NCI-H774 (cell line): ENCODE results near the gene ABHD17B.

Experiments used
- DNase-seq: peaks from one replicate; lab custom pipeline; 2025; lab: John Stamatoyannopoulos, UW

ABHD17B gene

DNA sequence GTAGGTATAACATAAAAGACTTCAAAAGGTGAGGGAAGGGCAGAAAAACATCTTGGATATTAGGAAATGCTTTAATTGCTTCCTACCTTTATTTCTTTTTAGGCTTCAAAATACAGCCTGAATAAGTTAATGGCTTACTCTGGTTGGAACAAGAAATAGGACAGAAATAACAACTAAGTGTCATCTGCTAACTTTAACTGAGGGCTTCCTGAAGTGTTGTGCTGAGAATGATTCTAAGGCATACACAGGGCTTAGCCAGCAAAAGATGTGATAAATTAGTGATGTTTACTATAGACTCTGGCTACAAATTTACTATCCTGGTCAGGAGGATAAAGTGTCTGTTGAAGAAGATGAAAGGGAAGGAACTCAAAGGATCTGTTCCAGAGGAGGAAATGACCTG is 34.2 kb downstream of the ABHD17B start:
- DNase-seq, result no peak

DNA sequence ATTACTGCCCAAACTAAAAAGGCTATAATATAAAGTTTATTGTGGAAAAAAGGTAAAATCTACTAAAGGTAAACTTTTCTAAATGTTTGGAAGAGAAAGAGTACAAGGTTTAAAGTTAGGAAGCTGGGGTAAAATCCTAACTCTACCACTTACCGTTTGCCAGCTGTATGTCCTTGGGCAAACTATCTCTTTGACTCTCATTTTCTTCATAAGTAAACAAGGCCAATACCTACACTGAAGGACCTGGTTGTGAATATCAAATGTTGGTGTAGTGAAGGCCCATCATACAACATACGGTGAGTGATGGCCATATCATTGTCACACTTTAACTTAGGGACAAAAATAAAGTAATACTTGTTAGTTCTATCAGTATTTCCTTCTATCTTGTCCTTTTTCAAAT is 34.9 kb downstream of the ABHD17B start:
- no peak for DNase-seq

DNA sequence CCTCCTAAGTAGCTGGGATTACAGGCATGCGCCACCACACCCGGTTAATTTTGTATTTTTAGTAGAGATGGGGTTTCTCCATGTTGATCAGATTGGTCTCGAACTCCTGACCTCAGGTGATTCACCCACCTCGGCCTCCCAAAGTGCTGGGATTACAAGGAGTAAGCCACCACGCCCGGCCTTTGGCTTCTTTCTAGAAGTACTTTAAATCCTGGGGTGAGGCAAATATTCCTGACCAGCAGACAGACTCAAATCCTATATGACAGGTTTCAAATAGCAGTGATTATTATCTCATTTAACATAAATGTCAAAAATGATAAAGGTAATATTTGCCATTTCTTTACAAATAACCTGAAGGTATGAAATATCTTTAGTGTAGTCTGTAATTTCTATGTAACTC is 35.6 kb downstream of the ABHD17B start:
- no peak for DNase-seq

DNA sequence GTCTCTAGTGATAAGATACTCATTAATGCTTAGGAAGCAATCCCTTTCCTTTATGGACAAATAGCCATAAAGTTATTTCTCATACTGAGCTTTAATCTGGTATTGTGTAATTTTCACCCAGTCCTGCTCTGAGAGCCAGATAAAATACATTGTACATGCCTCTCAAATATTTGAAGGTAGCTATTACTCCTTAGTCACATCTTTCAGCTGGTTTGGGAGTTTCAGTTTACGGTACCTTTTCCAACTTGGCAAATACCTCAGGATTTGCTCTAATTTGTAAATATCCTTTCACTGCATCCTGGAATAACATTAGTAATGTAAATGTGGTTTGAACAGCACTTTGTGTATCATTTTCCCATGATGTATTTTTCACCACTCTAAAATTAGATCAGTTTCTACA is 47.4 kb downstream of the ABHD17B start:
- no peak for DNase-seq

DNA sequence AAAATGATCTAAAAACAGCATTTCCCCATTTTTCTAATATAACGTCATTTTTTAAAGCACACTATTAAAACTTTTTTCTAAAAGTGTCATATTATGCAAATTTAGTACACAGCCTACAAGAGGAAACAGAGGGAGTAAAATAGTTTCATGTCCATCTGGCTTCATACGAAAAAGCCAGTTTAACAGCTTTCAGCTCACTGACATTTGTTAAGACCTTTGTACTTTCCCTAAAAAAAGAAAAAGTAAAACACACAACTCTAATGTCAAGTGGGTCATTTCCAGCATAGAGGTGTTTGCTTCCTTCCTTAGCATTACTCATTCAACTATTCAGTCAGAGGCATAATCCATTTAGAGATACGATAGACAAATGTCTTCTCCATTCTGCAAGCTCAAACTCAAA is 49.4 kb downstream of the ABHD17B start:
- no peak for DNase-seq

DNA sequence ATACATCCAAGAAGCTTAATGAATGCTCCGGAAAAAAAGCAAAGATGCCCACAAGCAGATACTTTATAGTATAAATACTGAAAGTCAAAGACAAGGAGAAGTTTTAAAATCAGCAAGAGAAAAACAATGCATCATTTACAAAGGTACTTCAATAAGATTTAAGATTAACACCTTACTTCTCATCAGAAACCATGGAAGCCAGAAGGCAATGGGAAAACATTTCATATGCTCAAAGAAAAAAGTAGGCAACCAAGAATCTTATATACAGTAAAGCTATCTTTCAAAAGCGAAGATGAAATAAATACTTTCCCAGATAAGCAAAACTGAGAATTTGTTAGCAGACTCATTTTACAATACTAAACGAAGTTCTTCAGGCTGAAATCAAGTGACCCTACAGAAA is 51.1 kb downstream of the ABHD17B start:
- no peak for DNase-seq

DNA sequence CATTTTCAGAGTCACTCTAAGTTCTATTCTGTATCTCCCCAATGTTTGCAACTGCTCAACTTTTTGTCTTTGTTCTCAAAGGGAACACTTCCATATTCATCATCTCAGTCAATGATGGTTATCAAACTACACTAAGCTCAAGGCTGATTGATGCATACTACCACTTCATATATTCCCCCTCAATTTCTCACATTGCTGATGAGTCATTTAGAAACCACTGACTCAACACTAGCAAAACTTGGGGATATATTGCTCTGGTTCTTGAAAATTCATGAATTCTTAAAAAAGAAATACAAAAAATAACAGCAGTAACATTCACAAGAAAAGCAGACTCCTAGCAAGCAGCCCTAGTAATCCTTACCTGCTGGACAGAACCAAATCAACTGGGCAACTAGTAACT is 52.2 kb downstream of the ABHD17B start:
- no peak for DNase-seq

DNA sequence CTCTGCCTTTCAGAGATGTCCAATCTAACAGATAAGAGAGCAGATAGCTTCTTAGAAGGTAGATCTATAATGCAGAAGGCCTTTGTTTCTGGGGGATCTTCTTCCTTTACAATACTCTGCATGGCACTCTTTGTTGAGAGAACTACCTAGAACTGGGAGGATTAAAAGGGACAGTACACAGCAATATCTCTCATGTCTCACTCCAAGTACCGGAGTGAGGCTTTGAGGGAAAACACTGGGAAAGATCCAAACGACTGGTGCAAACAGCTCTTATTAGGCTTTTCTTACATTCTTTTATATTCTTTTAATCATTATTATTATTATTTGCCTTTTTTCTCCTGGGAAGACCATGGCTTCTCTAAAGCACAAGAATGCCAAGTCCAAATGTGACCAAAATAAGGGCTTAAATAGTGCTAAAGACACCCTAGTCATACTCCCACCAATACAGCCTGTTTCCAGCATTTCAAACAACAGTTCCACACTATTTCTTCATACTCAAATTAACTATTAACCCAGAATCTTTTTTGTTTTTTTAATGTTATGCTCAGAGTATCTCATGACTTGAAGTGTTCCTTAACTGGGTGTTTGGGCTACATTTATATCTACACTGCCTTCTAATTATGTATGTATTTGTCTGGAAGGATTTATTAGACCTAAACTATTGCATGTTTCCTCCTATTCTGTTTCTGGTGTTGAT is 52.7 kb downstream of the ABHD17B start:
- DNase-seq, result no peak

DNA sequence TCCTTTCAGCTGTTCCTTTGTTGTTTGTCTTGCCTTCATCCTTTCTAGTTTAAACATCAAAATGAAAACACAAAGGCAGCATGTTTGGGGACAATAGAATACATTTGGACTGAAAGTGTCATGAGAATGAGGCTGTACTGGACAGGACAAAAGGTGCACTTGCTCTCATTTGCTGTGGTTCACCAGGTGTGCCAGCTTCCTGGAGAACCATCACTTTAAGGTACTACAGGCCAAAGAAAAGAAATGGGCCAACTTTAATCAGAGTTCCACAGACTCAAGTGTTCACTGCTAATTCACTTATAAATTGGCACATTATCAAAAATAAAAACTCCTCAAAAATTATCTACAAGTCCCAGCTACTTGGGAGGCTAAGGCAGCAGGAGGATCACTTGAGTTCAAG is 53.8 kb downstream of the ABHD17B start:
- DNase-seq, result peak; percentile 12

DNA sequence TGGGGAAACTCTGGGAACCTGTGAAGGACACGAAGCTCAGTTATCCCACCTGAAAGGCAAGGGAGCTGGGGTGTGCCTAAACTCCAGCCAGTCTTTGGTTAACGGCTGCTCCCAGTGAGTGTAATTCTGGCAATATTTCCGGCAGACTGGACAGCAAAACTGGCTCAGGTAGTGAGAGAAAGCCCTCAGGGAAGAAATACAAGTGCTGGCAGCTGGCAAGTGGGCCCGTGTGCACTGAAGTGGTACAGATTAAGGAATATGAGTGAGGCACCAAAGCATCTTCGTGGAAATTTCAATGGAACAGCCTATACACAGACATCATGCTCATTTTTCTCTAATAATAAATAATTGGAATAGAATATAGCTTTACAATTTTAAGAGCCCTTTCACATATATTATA is 56.2 kb downstream of the ABHD17B start:
- DNase-seq, result no peak

DNA sequence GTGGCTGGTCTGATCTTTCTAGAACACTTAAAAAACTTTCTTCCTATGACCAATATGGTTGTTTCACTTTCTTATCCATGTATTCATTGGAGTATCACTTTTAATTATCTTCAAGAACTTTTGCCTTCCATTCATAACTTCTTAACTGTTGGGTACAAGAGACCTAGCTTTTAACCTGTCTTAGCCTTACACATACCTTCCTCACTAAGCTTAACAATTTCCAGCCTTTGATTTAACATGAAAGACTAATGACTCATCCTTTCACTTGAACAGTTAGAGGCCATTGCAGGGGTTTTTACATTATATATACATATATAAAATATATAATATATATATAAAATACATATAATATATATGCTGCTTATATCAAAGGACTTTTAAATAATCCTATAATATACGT is 57.9 kb downstream of the ABHD17B start:
- no peak for DNase-seq

DNA sequence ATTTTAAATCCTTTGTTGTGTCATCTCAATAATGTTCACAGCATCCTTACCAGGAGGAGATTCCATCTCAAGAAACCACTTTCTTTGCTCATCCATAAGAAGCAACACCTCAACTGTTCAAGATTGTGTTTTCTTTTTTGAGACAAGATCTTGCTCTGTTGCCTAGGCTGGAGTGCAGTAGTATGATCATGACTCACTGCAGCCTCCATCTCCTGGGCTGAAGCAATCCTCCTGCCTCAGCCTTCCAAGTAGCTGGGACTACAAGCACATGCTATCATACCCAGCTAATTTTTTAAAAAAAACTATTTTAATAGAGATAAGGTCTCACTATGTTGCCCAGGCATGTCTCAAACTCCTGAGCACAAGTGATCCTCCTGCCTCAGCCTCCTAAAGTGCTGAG is 60.0 kb downstream of the ABHD17B start:
- no peak for DNase-seq

DNA sequence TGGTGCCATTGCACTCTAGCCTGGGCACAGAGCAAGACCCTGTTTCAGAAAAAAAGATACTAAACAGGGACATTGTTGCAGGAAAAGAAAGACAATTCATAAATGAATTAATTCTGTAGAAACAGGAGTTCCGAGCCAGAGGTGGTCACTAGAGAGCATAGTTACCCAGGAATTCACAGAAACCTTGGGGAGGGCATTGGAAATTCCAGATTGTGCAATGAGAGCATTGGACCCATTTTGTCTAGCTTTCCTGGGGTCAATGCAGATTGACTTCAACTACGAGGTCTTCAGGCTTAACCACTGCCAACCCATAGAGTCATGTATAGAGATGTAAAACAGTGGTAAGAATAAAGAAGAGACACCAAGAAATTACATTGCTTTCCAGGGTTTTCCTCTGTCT is 63.1 kb downstream of the ABHD17B start:
- no peak for DNase-seq

DNA sequence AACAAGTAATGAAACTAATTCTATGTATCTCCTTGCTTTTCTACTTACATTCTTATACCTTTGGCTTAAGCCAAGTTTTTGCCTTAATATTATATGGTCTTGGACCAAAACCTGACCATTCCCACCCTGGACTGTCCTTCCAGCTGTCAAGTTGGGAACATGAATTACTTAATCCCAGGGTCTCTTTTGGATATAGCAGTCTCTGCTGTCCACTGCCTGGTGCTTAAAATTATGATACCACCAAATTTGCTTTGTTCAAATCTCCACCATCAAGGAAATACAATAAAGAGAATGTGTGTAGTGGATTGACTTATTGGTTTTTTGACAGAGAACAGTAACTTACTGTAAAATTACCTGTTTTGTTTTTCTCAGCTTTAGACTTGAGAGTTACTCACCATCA is 66.2 kb downstream of the ABHD17B start:
- DNase-seq, result no peak

DNA sequence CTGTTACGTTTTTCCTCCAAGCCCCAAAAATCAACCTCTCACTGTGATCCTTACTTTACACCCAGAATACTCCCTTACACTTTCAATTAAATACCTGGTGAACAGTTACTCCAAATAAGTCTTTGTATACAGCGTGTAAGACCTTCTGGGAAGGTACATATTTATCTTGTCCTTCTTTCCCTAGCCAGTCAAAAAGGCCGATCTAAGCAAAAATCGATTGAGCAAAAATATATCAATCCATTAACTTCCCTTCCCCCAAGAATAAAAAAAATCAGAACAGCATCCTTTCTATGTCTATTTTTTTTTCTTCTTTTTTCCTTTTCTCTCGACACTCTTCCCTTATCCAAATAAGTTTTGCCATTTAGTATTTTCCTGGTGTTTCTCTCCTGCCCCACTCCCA is 71.3 kb downstream of the ABHD17B start:
- no peak for DNase-seq

DNA sequence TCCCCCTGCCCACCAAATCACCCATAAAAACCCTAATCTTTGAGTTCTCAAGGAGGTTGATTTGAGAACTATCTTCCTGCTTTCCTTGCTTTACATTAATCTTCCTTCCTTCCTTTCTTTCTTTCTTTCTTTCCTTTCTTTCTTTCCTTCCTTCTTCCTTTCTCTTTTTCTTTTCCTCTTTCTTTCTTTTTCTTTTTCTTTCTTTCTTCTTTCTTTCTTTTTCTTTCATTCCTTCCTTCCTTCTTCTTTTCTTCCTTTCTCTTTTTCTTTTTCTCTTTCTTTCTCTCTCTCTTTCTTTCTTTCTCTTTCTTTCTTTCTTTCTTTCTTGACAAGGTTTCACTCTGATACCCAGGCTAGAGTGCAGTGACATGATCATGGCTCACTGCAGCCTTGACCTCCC is 75.4 kb downstream of the ABHD17B start:
- DNase-seq, result no peak

DNA sequence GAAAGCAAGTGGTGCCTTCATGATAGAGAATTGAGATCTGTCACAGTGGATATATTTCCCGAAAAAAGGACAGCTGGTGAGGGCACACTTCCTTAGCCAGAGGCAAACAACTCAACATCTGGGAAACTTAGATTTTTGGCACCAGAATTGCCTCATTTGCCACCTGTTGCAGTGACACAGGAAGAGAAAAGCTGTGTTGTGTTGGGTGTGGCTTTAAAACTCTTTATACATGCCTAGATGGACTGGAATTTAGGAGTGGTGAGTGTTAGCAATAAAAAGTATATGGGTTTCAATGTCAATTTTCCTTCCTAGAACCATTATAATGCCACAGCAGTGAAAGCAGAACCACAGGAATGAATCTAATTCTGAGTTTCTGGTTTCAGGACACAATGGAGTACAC is 80.1 kb downstream of the ABHD17B start:
- no peak for DNase-seq

DNA sequence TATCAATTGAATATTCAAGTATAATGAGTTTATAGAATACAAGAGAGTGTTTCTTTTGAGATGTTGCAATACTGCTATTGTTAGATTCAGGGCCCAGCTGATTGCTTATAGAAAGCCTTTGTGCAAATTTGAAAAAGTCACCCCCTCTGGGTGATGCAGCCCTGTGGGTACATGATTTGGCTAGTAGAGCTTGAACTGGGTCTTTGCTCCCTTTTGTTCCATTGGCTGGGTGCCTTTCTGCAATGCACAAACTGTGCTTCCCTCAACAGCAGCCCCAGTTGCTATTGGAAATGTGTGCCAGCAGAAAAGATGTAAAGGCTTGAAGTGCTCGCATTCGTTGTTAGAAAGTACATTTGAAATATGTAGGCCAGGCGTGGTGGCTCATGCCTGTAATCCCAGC is 80.8 kb downstream of the ABHD17B start:
- DNase-seq, result no peak

DNA sequence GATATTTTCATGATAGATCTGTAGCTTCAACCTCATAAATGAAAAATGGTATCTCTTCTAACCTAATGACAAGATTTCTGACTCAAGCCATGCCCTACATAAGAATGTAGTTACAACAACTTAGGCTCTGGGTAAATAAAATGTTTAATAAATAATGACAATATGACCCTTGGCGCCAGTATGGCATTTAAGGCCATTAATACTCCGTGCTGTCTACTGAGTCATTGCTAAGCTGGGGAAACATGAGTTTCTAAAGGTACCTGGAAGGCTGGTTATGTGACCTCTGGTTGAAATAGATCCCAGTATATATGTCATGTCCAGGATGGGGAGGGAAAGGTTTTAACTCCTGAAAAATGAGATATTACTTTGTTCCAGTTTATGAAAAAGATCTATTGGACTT is 84.7 kb downstream of the ABHD17B start:
- DNase-seq, result no peak

DNA sequence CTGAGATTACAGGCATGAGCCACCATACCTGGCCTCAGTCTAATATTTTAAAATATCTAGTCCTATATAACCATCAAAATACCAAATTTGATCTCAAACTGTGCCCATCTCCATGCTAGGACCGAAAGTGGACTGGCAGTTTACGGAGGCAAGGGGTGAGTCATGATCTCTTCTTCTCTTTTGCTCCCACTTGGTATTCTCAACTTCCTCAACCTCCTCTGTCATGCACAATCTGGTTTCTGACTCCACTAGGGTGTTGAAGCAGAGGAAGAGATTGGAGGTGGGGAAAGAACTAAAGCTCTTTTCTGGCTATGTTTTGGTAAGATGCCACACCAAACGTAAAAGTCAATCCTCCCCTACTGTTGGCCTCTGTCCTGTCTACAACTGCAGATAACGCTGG is 86.7 kb downstream of the ABHD17B start:
- no peak for DNase-seq

DNA sequence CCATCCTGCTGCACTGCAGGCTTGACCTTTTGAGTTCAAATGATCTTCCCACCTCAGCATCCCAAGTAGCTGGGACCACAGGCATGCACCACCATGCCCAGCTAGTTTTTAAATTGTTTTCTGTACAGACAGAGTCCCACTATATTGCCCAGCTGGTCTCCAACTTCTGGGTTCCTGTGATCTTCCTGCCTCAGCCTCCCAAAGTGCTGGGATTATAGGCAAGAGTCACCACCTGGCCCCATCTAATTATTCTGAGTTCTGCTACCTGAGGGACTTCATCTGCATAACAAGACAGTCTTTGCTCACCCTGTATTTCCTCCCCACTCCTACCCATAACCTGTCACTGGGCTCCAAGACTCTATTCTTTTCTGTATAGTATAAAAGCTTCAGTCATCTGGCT is 88.1 kb downstream of the ABHD17B start:
- DNase-seq, result no peak

DNA sequence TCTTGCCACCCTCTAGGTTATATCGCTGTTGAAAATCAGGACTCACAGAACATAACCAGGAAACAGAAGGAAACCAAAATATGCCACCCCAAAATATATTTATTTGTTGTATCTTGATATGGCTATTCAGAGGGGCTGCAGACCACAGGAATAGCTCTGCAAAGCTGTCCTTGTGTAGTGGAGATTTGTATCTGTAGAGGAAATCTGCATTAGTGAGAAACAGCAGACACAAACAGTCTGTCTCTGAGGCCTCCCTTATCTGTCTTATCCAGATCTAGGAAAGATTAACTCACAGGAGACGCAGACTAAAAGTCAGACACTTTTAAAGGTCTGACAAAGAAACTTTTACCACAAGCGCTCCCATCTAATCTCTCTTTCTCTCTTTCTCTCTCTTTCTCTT is 88.5 kb downstream of the ABHD17B start:
- no peak for DNase-seq

DNA sequence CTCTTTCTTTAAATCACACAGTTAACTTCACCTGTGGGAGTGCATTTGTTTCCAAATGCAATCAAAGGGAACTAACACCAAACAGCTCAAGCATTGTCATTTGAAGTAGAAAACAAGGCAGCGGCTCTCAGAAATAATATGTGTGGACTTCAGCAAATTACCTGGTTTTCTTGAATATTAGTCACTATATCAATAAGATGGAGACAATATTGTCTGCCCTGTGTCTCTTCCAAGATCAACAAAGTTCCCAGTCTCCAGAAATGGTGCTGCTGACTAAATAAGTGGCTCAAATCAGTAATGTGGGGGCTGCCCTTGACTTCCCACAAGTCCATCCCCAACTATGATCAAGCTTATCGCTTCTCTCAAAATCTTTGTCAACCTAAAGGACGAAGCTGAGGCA is 89.6 kb downstream of the ABHD17B start:
- DNase-seq, result no peak

DNA sequence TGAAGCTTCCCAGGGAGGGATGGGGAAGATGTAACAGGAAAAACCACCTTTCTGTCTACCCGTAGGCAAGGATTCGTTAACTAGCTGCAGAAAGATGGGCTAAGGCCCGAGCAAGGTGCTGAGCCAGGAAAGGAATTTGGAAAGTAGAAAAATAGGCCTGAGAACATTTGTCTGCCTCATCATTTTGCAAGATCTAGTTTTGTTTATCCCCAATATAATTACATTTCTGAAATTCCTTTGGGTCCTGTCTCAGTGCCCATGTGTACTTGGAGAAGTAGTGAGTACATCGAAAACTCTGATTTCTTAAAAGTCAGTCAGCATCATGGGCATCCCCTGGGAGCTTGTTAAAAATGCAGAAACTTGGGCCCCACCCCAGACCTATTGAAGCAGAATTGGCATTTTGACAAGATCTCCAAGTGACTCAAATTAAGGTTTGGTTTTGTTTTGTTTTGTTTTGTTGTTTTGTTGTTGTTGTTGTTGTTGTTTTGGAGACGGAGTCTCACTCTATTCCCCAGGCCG is 90.5 kb downstream of the ABHD17B start:
- DNase-seq, result no peak
